OCI-LY1 (cell line): ENCODE data around the gene ABCA8.

ENCODE experiments used
- H2AFZ ChIP-seq: fragments of 200-600 bp; sonication (generic), shearing (Covaris generic); 2 replicates; pipeline ENCODE4 v1.6.0; 2014; ENCODE audit warnings: antibody characterized with exemption, mild to moderate bottlenecking, low read length
- H3F3A ChIP-seq: fragments of 200-600 bp; sonication (generic), shearing (Covaris generic); 2 replicates; pipeline ENCODE4 v1.6.0; 2014; ENCODE audit warnings: mild to moderate bottlenecking, antibody characterized with exemption, low read length, moderate library complexity; ENCODE audit not compliant: insufficient read depth
- H3K27ac ChIP-seq: fragments of 200-600 bp; sonication (generic); 2 replicates; pipeline ENCODE4 v1.5.1; 2014; ENCODE audit warnings: low read length, mixed run types, mild to moderate bottlenecking, low read depth; ENCODE audit not compliant: poor library complexity, severe bottlenecking
- H3K27me3 ChIP-seq: fragments of 200-600 bp; sonication (generic); 2 replicates; pipeline ENCODE4 v1.6.0; 2014; ENCODE audit warnings: antibody characterized with exemption, mild to moderate bottlenecking, low read length, moderate library complexity; ENCODE audit not compliant: insufficient read depth
- H3K36me3 ChIP-seq: fragments of 200-600 bp; sonication (generic); 2 replicates; pipeline ENCODE4 v1.6.1; 2014; ENCODE audit warnings: mild to moderate bottlenecking, antibody characterized with exemption, low read length, moderate library complexity, mixed read lengths; ENCODE audit not compliant: insufficient read depth
- H3K4me1 ChIP-seq: fragments of 200-600 bp; sonication (generic); 2 replicates; pipeline ENCODE4 v1.5.1; 2014; ENCODE audit warnings: mild to moderate bottlenecking, low read length, moderate library complexity; ENCODE audit not compliant: insufficient read depth, severe bottlenecking
- H3K4me2 ChIP-seq: fragments of 200-600 bp; sonication (generic), shearing (Covaris generic); 2 replicates; pipeline ENCODE4 v1.6.1; 2014; ENCODE audit warnings: low read length
- H3K4me3 ChIP-seq: fragments of 200-600 bp; sonication (generic); 2 replicates; pipeline ENCODE4 v1.5.1; 2014; ENCODE audit warnings: low read length, low read depth, mild to moderate bottlenecking, mixed read lengths; ENCODE audit not compliant: poor library complexity, severe bottlenecking
- H3K79me2 ChIP-seq: fragments of 200-600 bp; shearing (Covaris generic); 2 replicates; pipeline ENCODE4 v1.6.1; 2016; ENCODE audit warnings: mixed run types, low read length, mixed read lengths; ENCODE audit not compliant: insufficient read depth
- H3K9ac ChIP-seq: fragments of 200-600 bp; sonication (generic), shearing (Covaris generic); 2 replicates; pipeline ENCODE4 v1.6.1; 2014; ENCODE audit warnings: mild to moderate bottlenecking, low read length, mixed read lengths
- H3K9me2 ChIP-seq: fragments of 200-600 bp; sonication (generic), shearing (Covaris generic); 2 replicates; pipeline ENCODE4 v1.6.1; 2014; ENCODE audit warnings: low read depth, mild to moderate bottlenecking, low read length, mixed read lengths
- H3K9me3 ChIP-seq: fragments of 200-600 bp; shearing (Covaris generic); 2 replicates; pipeline ENCODE4 v1.6.1; 2014; ENCODE audit warnings: low read length, mixed read lengths
- H4K20me1 ChIP-seq: fragments of 200-600 bp; sonication (generic), shearing (Covaris generic); 2 replicates; pipeline ENCODE4 v1.6.0; 2016; ENCODE audit warnings: mild to moderate bottlenecking, low read length; ENCODE audit not compliant: insufficient read depth
- EZH2 ChIP-seq: fragments of 200-600 bp; sonication (generic), shearing (Covaris generic); IDR thresholded peaks from 2 replicates; pipeline ENCODE4 v1.8.0; 2017; ENCODE audit warnings: borderline replicate concordance, mixed run types, mild to moderate bottlenecking, antibody characterized with exemption, low read length, moderate library complexity, mixed read lengths
- TF ChIP-seq, protein P1 (sequence below): fragments of 200-600 bp; sonication (generic), shearing (Covaris generic); IDR thresholded peaks from 2 replicates; pipeline ENCODE4 v1.5.1; 2017; ENCODE audit warnings: mild to moderate bottlenecking, antibody characterized with exemption, low read length, moderate library complexity, mixed read lengths

Gene ABCA8

GRCh38 chr17:68906638-68907037 is 48.6 kb downstream of the ABCA8 start:
- Histone ChIP-seq H3K27me3 (no peaks in the 10 kb centered on the region), H3K4me1 (no peaks in the 10 kb centered on the region), H3K4me2 (no peak overlapping the region), H3K9me2 (no peaks in the 10 kb centered on the region), H3K9ac (no peak overlapping the region), H3K79me2 (no peaks in the 10 kb centered on the region), H2AFZ (no peak overlapping the region), H3K27ac (no peak overlapping the region), H4K20me1 (no peaks in the 10 kb centered on the region), H3F3A (no peaks in the 10 kb centered on the region), H3K36me3 (no peaks in the 10 kb centered on the region), H3K9me3 (no peaks in the 10 kb centered on the region), H3K4me3 (no peak overlapping the region)
- TF ChIP-seq, protein P1, sequence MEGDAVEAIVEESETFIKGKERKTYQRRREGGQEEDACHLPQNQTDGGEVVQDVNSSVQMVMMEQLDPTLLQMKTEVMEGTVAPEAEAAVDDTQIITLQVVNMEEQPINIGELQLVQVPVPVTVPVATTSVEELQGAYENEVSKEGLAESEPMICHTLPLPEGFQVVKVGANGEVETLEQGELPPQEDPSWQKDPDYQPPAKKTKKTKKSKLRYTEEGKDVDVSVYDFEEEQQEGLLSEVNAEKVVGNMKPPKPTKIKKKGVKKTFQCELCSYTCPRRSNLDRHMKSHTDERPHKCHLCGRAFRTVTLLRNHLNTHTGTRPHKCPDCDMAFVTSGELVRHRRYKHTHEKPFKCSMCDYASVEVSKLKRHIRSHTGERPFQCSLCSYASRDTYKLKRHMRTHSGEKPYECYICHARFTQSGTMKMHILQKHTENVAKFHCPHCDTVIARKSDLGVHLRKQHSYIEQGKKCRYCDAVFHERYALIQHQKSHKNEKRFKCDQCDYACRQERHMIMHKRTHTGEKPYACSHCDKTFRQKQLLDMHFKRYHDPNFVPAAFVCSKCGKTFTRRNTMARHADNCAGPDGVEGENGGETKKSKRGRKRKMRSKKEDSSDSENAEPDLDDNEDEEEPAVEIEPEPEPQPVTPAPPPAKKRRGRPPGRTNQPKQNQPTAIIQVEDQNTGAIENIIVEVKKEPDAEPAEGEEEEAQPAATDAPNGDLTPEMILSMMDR = peak; percentile 47; the same call in 1 of the 2 replicates
- no peak for TF ChIP-seq EZH2

DNA sequence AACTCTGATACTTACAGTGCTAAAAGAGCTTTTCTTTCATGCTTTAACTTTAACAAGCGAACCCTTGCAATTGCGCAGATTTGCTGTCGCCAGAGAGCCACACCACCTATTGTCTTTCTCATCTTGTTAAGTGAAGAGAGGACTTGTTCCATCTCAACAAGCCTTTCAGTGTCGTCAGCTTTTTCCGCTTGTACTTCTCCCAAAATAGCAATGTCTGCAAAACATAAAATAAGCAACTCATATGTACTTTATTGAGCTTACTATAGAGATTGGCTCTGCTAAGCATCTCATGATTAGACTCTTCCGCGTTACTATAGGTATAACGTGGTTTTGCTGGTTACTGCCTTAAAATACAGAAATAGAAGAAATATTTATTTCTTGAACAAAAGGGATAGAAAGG is 51.9 kb downstream of the ABCA8 start:
- Histone ChIP-seq H3K4me1 (no peaks in the 10 kb centered on the region), H3K9ac (no peak overlapping the region), H3K4me3 (no peak overlapping the region), H3K9me2 (no peaks in the 10 kb centered on the region), H3K27ac (no peak overlapping the region), H3K27me3 (no peaks in the 10 kb centered on the region), H3F3A (no peaks in the 10 kb centered on the region), H3K79me2 (no peaks in the 10 kb centered on the region), H3K4me2 (no peak overlapping the region), H3K36me3 (no peaks in the 10 kb centered on the region), H3K9me3 (no peaks in the 10 kb centered on the region), H2AFZ (no peak overlapping the region), H4K20me1 (no peaks in the 10 kb centered on the region)
- no peak for TF ChIP-seq EZH2
- TF ChIP-seq, protein P1 = no peak

- TF ChIP-seq, protein P1 = no peak
Observed at GRCh38 chr17:68897557-68897956, 57.6 kb downstream of the ABCA8 start.

More at GRCh38 chr17:68897557-68897956, 57.6 kb downstream of the ABCA8 start:
- no peak overlapping the region for H3K27ac ChIP-seq
- no peaks in the 10 kb centered on the region for H3K36me3 ChIP-seq
- no peak overlapping the region for H3K4me3 ChIP-seq
- H2AFZ ChIP-seq = no peak overlapping the region
- H3K79me2 ChIP-seq = no peaks in the 10 kb centered on the region
- H3F3A ChIP-seq = no peaks in the 10 kb centered on the region
- H3K4me2 ChIP-seq = no peak overlapping the region
- H3K4me1 ChIP-seq = no peaks in the 10 kb centered on the region
- H3K9me3 ChIP-seq = no peaks in the 10 kb centered on the region
- no peaks in the 10 kb centered on the region for H3K9me2 ChIP-seq
- no peaks in the 10 kb centered on the region for H3K27me3 ChIP-seq
- H3K9ac ChIP-seq = no peak overlapping the region
- no peaks in the 10 kb centered on the region for H4K20me1 ChIP-seq
